Brain microvascular endothelial cell (primary cell): ENCODE measurements around the gene RNF20.

Experiments used
- DNase-seq: peaks from one replicate; pipeline ENCODE4 v3.0.0-alpha.2; 2020
- H3K27ac ChIP-seq: fragments of 250-450 bp; sonication (Bioruptor Pico); 2 replicates; pipeline ENCODE4 v1.5.1; 2020; ENCODE audit warnings: mild to moderate bottlenecking, moderate library complexity
- H3K27me3 ChIP-seq: fragments of 250-450 bp; sonication (Bioruptor Pico); replicated peaks from 2 replicates; pipeline ENCODE4 v1.5.1; 2020; ENCODE audit warnings: mild to moderate bottlenecking
- H3K36me3 ChIP-seq: fragments of 250-450 bp; sonication (Bioruptor Pico); replicated peaks from 2 replicates; pipeline ENCODE4 v1.5.1; 2020; ENCODE audit warnings: mild to moderate bottlenecking
- H3K4me3 ChIP-seq: 2 replicates; pipeline ENCODE4 v1.5.1; 2011; ENCODE audit warnings: low read depth, mild to moderate bottlenecking, control low read depth, low read length, moderate library complexity
- CTCF ChIP-seq: IDR thresholded peaks from 2 replicates; pipeline ENCODE4 v1.5.1; 2011; ENCODE audit warnings: low read depth, mild to moderate bottlenecking, moderate library complexity, low read length, control low read depth, inconsistent platforms; ENCODE audit errors: missing control alignments
- in situ Hi-C: cut with HindIII; loops from 2 replicates; pipeline ENCODE4 v1.10.0; 2017; ENCODE audit warnings: low sequenced_read_pairs, low pct_ligation_motif_present

RNF20 gene

GRCh38 chr9:101605547-101605946 is 71.9 kb downstream of the RNF20 start:
- H3K4me3 ChIP-seq = no peak overlapping the region
- DNase-seq = no peak
- no peak overlapping the region for H3K27ac ChIP-seq
- TF ChIP-seq CTCF = no peak
- no peaks in the 10 kb centered on the region for H3K27me3 ChIP-seq
- H3K36me3 ChIP-seq = no peaks in the 10 kb centered on the region
- in situ Hi-C loops = no loop called here
